Measurements from ENCODE around the gene UBE2K. TPM values are rescaled to one million over a fixed set of nuclear protein-coding genes. Genes with fewer than 3 reads are reported as not detected.
"Not testable (repeated sequence)": the region's sequence is repeated elsewhere in the genome, so short reads cannot be mapped to it uniquely, and the experiment has no call there.

Gene UBE2K
- 10 to 100 TPM in 11 of 12 donors, not detected in 1; 43.4 to 60.8 (median 53.0) TPM for polyA plus RNA-seq (ENCODE audit: insufficient read length in 12 of 12)
- long read RNA-seq, donor 1, full-length matches to known transcripts = 34 of 57 reads
- long read RNA-seq, donor 1, partial matches to known transcripts = 23 of 57 reads
- long read RNA-seq, donor 1, other reads (novel, unspliced or antisense) = 0 of 57 reads
- long read RNA-seq, donor 2, full-length matches to known transcripts = 26 of 46 reads
- long read RNA-seq, donor 2, partial matches to known transcripts = 15 of 46 reads
- long read RNA-seq, donor 2, other reads (novel, unspliced or antisense) = 5 of 46 reads
- long read RNA-seq, donor 3, full-length matches to known transcripts = 9 of 9 reads
- long read RNA-seq, donor 3, partial matches to known transcripts = 0 of 9 reads
- long read RNA-seq, donor 3, other reads (novel, unspliced or antisense) = 0 of 9 reads
- long read RNA-seq, donor 4, full-length matches to known transcripts = 4 of 10 reads
- long read RNA-seq, donor 4, partial matches to known transcripts = 6 of 10 reads
- long read RNA-seq, donor 4, other reads (novel, unspliced or antisense) = 0 of 10 reads
- long read RNA-seq, donor 5, full-length matches to known transcripts = 17 of 34 reads
- long read RNA-seq, donor 5, partial matches to known transcripts = 17 of 34 reads
- long read RNA-seq, donor 5, other reads (novel, unspliced or antisense) = 0 of 34 reads
- long read RNA-seq, donor 6, full-length matches to known transcripts = 9 of 15 reads
- long read RNA-seq, donor 6, partial matches to known transcripts = 6 of 15 reads
- long read RNA-seq, donor 6, other reads (novel, unspliced or antisense) = 0 of 15 reads
- long read RNA-seq, donor 7, full-length matches to known transcripts = 4 of 4 reads
- long read RNA-seq, donor 7, partial matches to known transcripts = 0 of 4 reads
- long read RNA-seq, donor 7, other reads (novel, unspliced or antisense) = 0 of 4 reads
- long read RNA-seq, donor 8, full-length matches to known transcripts = 22 of 74 reads
- long read RNA-seq, donor 8, partial matches to known transcripts = 47 of 74 reads
- long read RNA-seq, donor 8, other reads (novel, unspliced or antisense) = 5 of 74 reads
- long read RNA-seq, donor 9, full-length matches to known transcripts = 10 of 18 reads
- long read RNA-seq, donor 9, partial matches to known transcripts = 8 of 18 reads
- long read RNA-seq, donor 9, other reads (novel, unspliced or antisense) = 0 of 18 reads
- long read RNA-seq, donor 10, full-length matches to known transcripts = 11 of 22 reads
- long read RNA-seq, donor 10, partial matches to known transcripts = 11 of 22 reads
- long read RNA-seq, donor 10, other reads (novel, unspliced or antisense) = 0 of 22 reads
- long read RNA-seq, donor 11, full-length matches to known transcripts = 18 of 28 reads
- long read RNA-seq, donor 11, partial matches to known transcripts = 10 of 28 reads
- long read RNA-seq, donor 11, other reads (novel, unspliced or antisense) = 0 of 28 reads

- peak; percentile 89 for DNase-seq
Measured at GRCh38 chr4:39697740-39698423, at the start of gene UBE2K. Gene UBE2K, plus strand, starts transcription at chr4:39698136. Its CDS starts 192 bp downstream, at chr4:39698328.

- DNase-seq = no peak
Measured at GRCh38 chr4:39648213-39648612, 49.7 kb upstream of the UBE2K start.

- no peak for DNase-seq
Measured at GRCh38 chr4:39648827-39649558, 48.9 kb upstream of the UBE2K start.

- DNase-seq = no peak
Measured at GRCh38 chr4:39649639-39650265, 48.2 kb upstream of the UBE2K start.

- DNase-seq = not testable (repeated sequence)
Measured at GRCh38 chr4:39651586-39651985, 46.4 kb upstream of the UBE2K start.

- DNase-seq = peak; percentile 7
Measured at GRCh38 chr4:39655211-39655610, 42.7 kb upstream of the UBE2K start.

- peak; percentile 4 for DNase-seq
Measured at GRCh38 chr4:39655876-39656275, 42.1 kb upstream of the UBE2K start.

GRCh38 chr4:39656638-39657037 is 41.3 kb upstream of the UBE2K start:
- not testable (repeated sequence) for DNase-seq

GRCh38 chr4:39657465-39657864 is 40.5 kb upstream of the UBE2K start:
- DNase-seq = no peak

- DNase-seq = no peak
Measured at GRCh38 chr4:39658756-39659155, 39.2 kb upstream of the UBE2K start.

GRCh38 chr4:39660045-39660444 is 37.9 kb upstream of the UBE2K start:
- DNase-seq = no peak

GRCh38 chr4:39660757-39661156 is 37.2 kb upstream of the UBE2K start:
- no peak for DNase-seq

- DNase-seq = no peak
Measured at GRCh38 chr4:39662683-39663082, 35.3 kb upstream of the UBE2K start.

GRCh38 chr4:39664828-39665731 is 32.9 kb upstream of the UBE2K start:
- no peak for DNase-seq

GRCh38 chr4:39667706-39668105 is 30.2 kb upstream of the UBE2K start:
- no peak for DNase-seq

GRCh38 chr4:39668887-39669286 is 29.0 kb upstream of the UBE2K start:
- DNase-seq = no peak

- DNase-seq = not testable (repeated sequence)
Measured at GRCh38 chr4:39670296-39670695, 27.6 kb upstream of the UBE2K start.

- not testable (repeated sequence) for DNase-seq
Measured at GRCh38 chr4:39675681-39676080, 22.3 kb upstream of the UBE2K start.
